Endometrium (tissue), 2 donors: ENCODE measurements around the gene DPYSL4.
"Not testable (repeated sequence)": the region's sequence is repeated elsewhere in the genome, so short reads cannot be mapped to it uniquely, and the experiment has no call there.

ENCODE experiments used
- FAIRE-seq: peaks from 2 replicates; lab custom pipeline; 2012; peaks lifted over from hg19 to GRCh38; lab: Jason Lieb, UNC
- donor health status: control.
- donor health status: control.

DPYSL4 gene

DNA sequence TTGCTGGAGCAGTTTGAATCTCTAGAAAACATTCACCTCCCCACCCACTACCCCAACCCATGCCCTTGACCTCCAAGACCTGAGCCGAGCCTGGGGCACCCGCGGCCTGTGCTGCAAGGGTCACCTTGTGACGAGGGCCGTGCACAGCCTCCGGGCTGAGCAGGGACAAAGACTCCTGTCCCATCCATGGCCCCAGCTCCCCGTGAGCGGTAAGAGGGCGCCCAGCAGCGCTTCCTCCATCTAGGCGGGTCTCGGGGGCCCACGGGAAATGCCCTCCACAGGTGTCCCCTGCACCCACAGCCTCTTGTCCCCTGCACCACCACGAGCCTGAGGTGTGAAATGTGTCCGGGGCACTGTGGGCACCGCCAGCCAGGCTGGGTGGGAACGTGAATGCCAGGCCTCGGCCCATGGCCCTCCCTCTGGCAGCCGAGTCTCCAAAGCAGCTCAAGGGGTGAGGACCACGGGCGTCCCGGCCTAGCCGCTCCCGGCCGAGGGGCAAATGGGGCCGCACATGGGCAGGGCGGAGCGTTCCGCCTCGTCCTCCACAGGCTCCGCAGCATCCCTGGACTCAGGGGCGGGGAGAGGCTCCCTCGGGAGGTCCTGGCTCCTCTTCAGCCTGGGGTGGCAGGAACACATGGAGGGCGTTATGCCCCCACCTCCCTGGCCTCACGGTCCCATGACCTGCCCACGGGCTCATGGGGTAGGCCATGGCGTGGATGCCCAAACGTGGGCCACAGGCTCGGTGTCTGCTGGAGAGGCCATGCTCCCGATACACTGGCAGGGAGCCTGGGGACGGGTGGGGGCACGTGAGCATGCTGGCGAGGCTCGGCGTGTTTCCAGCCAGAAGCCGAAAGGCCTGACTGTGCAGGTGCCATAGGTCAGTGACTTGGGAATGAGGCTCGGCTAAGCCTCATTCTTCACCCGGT is 21.1 kb downstream of the DPYSL4 start:
- no peak for FAIRE-seq

- no peak for FAIRE-seq
Measured at GRCh38 chr10:132208462-132209050, 21.8 kb downstream of the DPYSL4 start.

DNA sequence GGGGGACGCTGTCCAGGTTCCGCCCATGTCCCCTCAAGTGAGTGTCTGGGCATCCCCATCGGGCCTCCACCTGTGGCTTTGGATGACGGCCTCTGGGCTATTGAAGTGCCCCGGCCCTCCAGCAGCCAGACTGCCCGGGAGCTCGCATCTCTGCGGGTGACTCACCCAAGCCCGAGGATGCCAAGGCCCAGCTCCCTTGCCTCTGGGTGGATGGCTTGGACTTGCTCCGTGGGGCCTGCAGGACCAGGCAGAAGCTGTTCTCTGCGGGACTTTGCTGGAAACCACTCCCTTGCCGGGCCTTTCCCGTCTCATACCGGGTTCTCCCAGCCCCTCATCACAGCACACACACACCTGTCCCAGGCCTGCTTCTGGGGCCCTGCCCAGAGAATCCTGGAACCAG is 22.4 kb downstream of the DPYSL4 start:
- no peak for FAIRE-seq

DNA sequence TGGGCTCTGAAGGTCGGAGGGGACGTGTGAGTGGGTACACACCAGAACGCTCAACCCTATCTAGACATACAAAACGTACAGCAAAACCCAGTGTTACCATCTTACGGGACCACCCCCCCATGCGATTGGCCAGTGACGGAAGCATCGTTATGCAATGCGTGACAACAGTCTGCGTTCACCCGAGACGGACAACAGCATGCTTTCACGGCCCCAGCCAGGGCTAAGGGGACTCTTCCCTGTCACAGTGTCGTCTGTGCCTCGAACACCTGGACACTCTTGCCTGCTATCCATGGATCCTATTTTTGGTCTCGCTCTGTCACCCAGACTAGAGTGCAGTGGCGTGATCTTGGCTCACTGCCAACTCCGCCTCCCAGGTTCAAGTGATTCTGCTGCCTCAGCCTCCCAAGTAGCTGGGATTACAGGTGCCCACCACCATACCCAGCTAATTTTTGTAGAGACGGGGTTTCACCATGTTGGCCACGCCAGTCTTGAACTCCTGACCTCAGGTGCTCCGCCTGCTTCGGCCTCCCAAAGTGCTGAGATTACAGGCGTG is 23.3 kb downstream of the DPYSL4 start:
- FAIRE-seq = no peak

DNA sequence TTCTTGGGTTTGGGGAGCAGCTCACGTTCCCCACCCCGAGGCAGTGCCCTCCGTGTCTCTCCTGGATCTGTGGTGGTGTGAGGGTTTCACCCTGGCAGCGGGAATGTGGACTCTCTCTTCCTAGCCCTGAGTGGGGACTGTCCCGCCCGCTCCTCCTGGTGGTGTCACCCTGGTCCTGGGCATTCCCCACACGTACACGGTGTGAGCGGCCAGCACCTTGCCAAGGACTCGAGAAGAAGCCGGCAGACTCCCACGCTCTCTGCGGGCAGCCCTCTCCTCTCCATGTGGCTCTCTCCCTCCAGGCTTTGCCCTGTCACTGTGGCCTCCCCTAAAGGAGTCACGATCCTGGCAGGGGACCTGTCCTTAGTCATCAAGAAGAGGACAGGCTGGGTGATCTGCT is 24.0 kb downstream of the DPYSL4 start:
- no peak for FAIRE-seq

GRCh38 chr10:132211246-132211645 is 24.5 kb downstream of the DPYSL4 start:
- FAIRE-seq = no peak

- FAIRE-seq = no peak
Measured at GRCh38 chr10:132212816-132213215, 26.1 kb downstream of the DPYSL4 start.

GRCh38 chr10:132213917-132214316 is 27.2 kb downstream of the DPYSL4 start:
- no peak for FAIRE-seq

- FAIRE-seq = not testable (repeated sequence)
Measured at GRCh38 chr10:132216441-132216840, 29.7 kb downstream of the DPYSL4 start.

DNA sequence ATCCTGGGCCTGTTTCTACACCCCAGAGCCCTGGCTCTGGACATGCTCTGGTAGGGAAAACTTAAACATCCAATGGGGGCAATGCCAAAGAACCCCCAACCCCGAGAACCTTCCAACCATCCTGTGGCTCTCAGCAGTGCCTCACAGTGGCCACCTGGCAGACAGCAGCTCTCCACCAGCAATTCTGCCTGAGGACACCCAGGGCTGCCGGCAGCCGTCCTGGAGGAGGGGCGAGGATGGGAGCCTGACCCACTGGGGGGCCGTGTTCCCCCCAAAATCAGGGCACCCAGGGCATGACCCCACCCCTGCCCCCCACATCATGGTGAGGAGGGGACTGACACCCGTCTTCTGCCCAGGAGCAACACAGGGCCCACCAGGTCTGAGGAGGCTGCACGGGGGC is 32.7 kb downstream of the DPYSL4 start:
- FAIRE-seq = no peak

- FAIRE-seq = no peak
Measured at GRCh38 chr10:132220061-132220460, 33.3 kb downstream of the DPYSL4 start.

DNA sequence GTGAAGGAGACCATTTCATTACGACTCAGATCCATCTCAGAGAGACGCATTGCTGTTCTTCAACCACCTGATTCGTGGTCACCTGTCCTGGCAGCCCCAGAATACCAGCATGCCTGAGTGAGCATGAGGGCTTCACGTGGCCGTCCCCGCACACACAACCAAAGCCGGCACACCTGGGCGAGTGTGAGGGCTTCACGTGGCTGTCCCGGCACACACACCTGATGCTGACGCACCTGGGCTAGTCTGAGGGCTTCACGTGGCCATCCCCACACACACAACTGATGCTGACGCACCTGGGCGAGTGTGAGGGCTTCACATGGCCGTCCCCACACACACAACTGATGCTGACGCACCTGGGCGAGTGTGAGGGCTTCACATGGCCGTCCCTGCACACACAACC is 34.2 kb downstream of the DPYSL4 start:
- not testable (repeated sequence) for FAIRE-seq

DNA sequence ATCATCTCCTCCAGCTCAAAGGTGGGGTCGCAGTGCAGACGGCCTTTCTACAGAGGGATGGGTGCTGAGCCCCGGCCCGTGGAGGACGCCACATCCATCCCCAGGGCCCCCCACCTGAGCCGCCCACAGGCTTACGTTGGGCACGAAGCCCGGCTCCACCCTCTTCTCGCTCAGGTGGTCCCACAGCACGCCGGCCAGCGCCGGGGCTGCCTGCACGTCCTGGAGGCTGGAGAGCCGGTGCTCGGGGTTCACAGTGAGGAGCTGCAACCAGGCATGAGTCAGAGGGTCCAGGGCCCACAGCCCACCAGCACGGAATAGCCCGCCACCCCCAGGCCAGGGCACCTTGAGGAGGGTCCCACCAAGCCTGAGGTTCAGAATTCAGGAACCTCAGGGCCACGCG is 36.0 kb downstream of the DPYSL4 start:
- FAIRE-seq = no peak

DNA sequence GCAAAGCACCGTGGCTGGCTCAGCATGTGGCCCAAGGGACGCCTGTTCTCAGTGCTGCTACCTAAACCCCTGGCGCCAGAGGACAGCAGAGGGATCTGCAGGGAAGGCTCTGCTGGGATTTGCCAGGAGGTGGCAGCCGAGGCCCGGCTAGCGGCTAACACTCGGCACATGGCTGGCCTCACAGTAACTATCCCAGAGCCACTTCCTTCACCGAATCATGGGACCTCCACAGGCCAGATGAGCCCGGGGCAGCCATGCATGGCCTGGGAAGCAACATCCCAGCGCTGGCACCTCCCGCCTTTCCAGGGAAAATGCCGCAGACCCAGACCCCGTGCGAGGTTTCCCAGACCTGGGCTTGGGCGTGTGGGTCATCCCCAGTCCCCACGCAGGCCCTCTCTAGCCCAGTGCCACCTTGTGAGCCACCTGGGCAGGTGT is 36.4 kb downstream of the DPYSL4 start:
- no peak for FAIRE-seq

- FAIRE-seq = no peak
Measured at GRCh38 chr10:132223611-132224342, 37.0 kb downstream of the DPYSL4 start.

GRCh38 chr10:132224343-132225072 is 37.8 kb downstream of the DPYSL4 start:
- FAIRE-seq = no peak

DNA sequence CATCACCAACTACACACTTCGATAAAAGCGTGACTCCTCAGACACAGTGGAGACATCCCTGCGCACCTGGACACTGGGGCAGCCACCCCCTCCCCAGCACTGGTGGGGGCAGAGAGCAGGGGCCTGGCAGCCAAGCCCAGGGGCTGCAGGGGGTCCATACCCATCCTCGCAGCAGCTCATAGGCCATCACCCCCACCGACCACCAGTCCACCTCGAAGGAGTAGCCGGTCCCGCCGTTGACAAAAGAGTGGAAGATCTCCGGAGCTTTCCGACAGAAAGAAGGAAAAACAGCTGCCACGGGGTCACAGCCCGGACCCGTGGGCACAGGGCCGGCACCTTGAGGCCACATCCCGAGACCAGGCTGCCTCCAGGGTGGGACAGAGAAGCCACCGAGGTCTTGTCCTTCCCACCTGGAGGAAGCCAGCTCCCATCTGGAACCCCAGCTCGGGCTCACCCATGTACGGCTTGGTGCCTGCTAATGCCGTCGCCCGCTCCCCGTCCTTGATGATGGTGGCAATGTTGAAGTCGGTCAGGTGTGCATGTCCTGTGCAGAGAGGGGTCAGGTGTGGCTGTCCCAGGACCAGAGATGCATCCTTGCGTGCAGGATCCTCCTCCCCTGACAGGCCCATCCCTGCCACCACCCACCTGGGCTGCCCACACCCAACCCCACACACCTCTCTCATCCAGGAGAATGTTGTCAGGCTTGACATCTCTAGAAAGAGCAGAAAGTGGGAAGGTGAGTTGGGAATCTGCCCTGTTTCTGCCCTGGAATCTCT is 38.5 kb downstream of the DPYSL4 start:
- no peak for FAIRE-seq

- FAIRE-seq = no peak
Measured at GRCh38 chr10:132225849-132226205, 39.1 kb downstream of the DPYSL4 start.

DNA sequence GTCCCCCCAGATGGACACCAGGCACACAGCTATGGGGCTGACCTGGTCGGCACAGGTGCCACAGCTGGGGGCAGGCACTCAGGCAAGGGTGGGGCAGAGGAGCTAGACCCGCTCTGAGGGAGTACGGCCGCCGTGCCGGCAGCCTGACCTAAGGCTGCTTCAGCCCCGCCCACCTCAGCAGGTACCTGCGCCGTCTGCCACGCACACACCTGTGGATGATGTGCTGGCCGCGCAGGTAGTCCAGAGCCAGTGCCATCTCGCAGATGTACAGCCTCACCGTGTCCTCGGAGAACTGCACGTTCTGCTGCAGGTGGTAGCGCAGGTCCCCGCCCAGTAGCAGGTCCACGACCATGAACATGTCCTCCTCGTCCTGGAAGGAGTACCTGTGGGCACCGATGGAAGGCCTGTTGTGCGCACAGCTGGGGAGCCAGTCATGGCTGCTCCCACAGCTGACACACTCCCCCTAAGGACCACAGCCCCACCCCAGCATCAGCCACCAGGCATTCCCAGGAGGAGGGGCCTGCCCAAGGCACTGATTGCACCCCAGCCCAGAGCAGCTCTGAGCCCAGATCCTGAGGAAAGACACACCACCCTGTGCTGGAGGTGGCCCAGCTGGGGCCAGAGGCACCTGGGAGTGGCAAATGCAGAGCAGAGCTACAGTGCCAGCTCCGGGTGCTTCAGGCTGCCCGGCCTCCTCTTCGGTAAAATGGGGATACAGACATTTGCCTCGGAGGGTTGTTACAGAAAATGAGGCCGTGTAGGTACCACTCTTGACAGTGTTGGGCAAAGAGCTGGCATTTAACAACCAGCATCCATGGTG is 40.0 kb downstream of the DPYSL4 start:
- FAIRE-seq = no peak

- no peak for FAIRE-seq
Measured at GRCh38 chr10:132227851-132228390, 41.2 kb downstream of the DPYSL4 start.
